Trophoblast cell (in vitro differentiated cells and primary cell): ENCODE measurements around the gene SND1.

ENCODE experiments used
- DNase-seq, 2 donors: peaks; one replicate each; pipeline ENCODE4 v3.0.0-alpha.2; 2016
- H2AFZ ChIP-seq: 2 replicates; pipeline ENCODE4 v1.6.1; 2013; ENCODE audit warnings: low read length, moderate library complexity, mild to moderate bottlenecking; ENCODE audit not compliant: insufficient read depth, poor library complexity
- H2AK5ac ChIP-seq: 2 replicates; pipeline ENCODE4 v1.6.1; 2013; ENCODE audit warnings: mild to moderate bottlenecking, low read length
- H2BK120ac ChIP-seq: 2 replicates; pipeline ENCODE4 v1.6.1; 2013; ENCODE audit warnings: low read length, mild to moderate bottlenecking, moderate library complexity; ENCODE audit not compliant: insufficient read depth, poor library complexity
- H2BK12ac ChIP-seq: 2 replicates; pipeline ENCODE4 v1.6.1; 2013; ENCODE audit warnings: mild to moderate bottlenecking, low read length, moderate library complexity
- H2BK5ac ChIP-seq: 2 replicates; pipeline ENCODE4 v1.6.1; 2013; ENCODE audit warnings: low read length, low read depth, moderate library complexity, mild to moderate bottlenecking; ENCODE audit not compliant: poor library complexity
- H3K14ac ChIP-seq: 2 replicates; pipeline ENCODE4 v1.6.1; 2013; ENCODE audit warnings: mild to moderate bottlenecking, low read length
- H3K18ac ChIP-seq: 2 replicates; pipeline ENCODE4 v1.6.1; 2013; ENCODE audit warnings: mild to moderate bottlenecking, low read length
- H3K23ac ChIP-seq: 2 replicates; pipeline ENCODE4 v1.6.1; 2013; ENCODE audit warnings: low read length
- H3K27ac ChIP-seq: 2 replicates; pipeline ENCODE4 v1.5.1; 2013; ENCODE audit warnings: low read depth, mild to moderate bottlenecking, inconsistent platforms, low read length, moderate library complexity
- H3K27me3 ChIP-seq: 2 replicates; pipeline ENCODE4 v1.6.1; 2013; ENCODE audit warnings: inconsistent platforms, mild to moderate bottlenecking, low read length, moderate library complexity; ENCODE audit not compliant: insufficient read depth
- H3K36me3 ChIP-seq, 2 experiments: 1 replicate in 1 of 2; 2 replicates in 1 of 2; pipeline ENCODE4 v1.6.1; 2013; ENCODE audit warnings: low read length in 2 of 2, mild to moderate bottlenecking in 2 of 2, moderate library complexity in 1 of 2; ENCODE audit not compliant: insufficient read depth in 2 of 2, control insufficient read depth in 1 of 2
- H3K4ac ChIP-seq: 2 replicates; pipeline ENCODE4 v1.6.1; 2013; ENCODE audit warnings: low read depth, mild to moderate bottlenecking, low read length, moderate library complexity
- H3K4me1 ChIP-seq, 2 experiments: 1 replicate in 1 of 2; 2 replicates in 1 of 2; pipeline ENCODE4 v1.6.1; 2013; ENCODE audit warnings: low read length in 2 of 2, mild to moderate bottlenecking in 2 of 2, moderate library complexity in 1 of 2; ENCODE audit not compliant: insufficient read depth in 2 of 2, control insufficient read depth in 1 of 2
- H3K4me2 ChIP-seq: 2 replicates; pipeline ENCODE4 v1.6.1; 2013; ENCODE audit warnings: inconsistent platforms, mild to moderate bottlenecking, low read length, moderate library complexity
- H3K4me3 ChIP-seq: 2 replicates; pipeline ENCODE4 v1.5.1; 2013; ENCODE audit warnings: mild to moderate bottlenecking, low read depth, low read length, inconsistent platforms
- H3K79me1 ChIP-seq: one replicate; pipeline ENCODE4 v1.6.1; 2013; ENCODE audit warnings: low read length
- H3K79me2 ChIP-seq: 2 replicates; pipeline ENCODE4 v1.6.1; 2013; ENCODE audit warnings: low read length, mild to moderate bottlenecking; ENCODE audit not compliant: control insufficient read depth, insufficient read depth, poor library complexity
- H3K9ac ChIP-seq: 2 replicates; pipeline ENCODE4 v1.6.1; 2013; ENCODE audit warnings: mild to moderate bottlenecking, low read length
- H3K9me3 ChIP-seq: 2 replicates; pipeline ENCODE4 v1.6.1; 2013; ENCODE audit warnings: low read depth, mild to moderate bottlenecking, control low read depth, inconsistent platforms, low read length; ENCODE audit not compliant: insufficient read depth
- H4K12ac ChIP-seq: 2 replicates; pipeline ENCODE4 v1.6.1; 2013; ENCODE audit warnings: low read depth, mild to moderate bottlenecking, low read length, moderate library complexity
- H4K8ac ChIP-seq: 2 replicates; pipeline ENCODE4 v1.6.1; 2013; ENCODE audit warnings: low read depth, mild to moderate bottlenecking, low read length, moderate library complexity
- H4K91ac ChIP-seq: one replicate; pipeline ENCODE4 v1.6.1; 2013; ENCODE audit warnings: low read depth, mild to moderate bottlenecking, low read length, moderate library complexity
- WGBS: extraction: QIAGEN DNeasy Blood & Tissue Kit; methylation state at CpG from one replicate; pipeline ENCODE4 v1.1.7; 2013; ENCODE audit warnings: missing lambda C conversion rate; ENCODE audit not compliant: insufficient read length, insufficient coverage; ENCODE audit errors: extremely low coverage; 5-methylcytosine and 5-hydroxymethylcytosine counted together

Gene SND1

GRCh38 chr7:127862525-127862924, 210.5 kb downstream of the SND1 start:
- no peak overlapping the region for H2BK120ac ChIP-seq
- no peak overlapping the region for H2AFZ ChIP-seq
- H4K12ac ChIP-seq = no peak overlapping the region
- H2AK5ac ChIP-seq = no peak overlapping the region
- no peaks in the 10 kb centered on the region for H3K4me1 ChIP-seq
- H3K79me2 ChIP-seq = no peaks in the 10 kb centered on the region
- DNase-seq = no peak
- H4K91ac ChIP-seq = no peak overlapping the region
- H3K14ac ChIP-seq = no peak overlapping the region
- H3K79me1 ChIP-seq = no peaks in the 10 kb centered on the region
- peaks cover 0 to 6% of the 10 kb centered on the region in 2 experiments for H3K36me3 ChIP-seq
- no peaks in the 10 kb centered on the region for H3K27me3 ChIP-seq
- no peak overlapping the region for H3K9ac ChIP-seq
- H3K27ac ChIP-seq = no peak overlapping the region
- no peak overlapping the region for H3K4ac ChIP-seq
- no peak overlapping the region for H3K18ac ChIP-seq
- H3K4me2 ChIP-seq = no peak overlapping the region
- peaks cover 3% of the 10 kb centered on the region for H3K9me3 ChIP-seq
- no CpG with 5 or more reads among the region's 5 CpGs for WGBS
- H4K8ac ChIP-seq = no peak overlapping the region
- no peak overlapping the region for H2BK5ac ChIP-seq
- H3K23ac ChIP-seq = no peak overlapping the region
- no peak overlapping the region for H3K4me3 ChIP-seq
- no peak overlapping the region for H2BK12ac ChIP-seq

GRCh38 chr7:127863082-127863481, 211.1 kb downstream of the SND1 start:
- no peaks in the 10 kb centered on the region for H3K79me1 ChIP-seq
- H3K23ac ChIP-seq = no peak overlapping the region
- no peak overlapping the region for H4K91ac ChIP-seq
- WGBS = no CpG with 5 or more reads among the region's 3 CpGs
- no peak overlapping the region for H2AFZ ChIP-seq
- DNase-seq = no peak
- no peak overlapping the region for H2AK5ac ChIP-seq
- H4K8ac ChIP-seq = no peak overlapping the region
- H3K18ac ChIP-seq = no peak overlapping the region
- H3K27ac ChIP-seq = no peak overlapping the region
- H3K4ac ChIP-seq = no peak overlapping the region
- H3K4me3 ChIP-seq = no peak overlapping the region
- no peak overlapping the region for H3K4me2 ChIP-seq
- no peak overlapping the region for H3K9ac ChIP-seq
- no peaks in the 10 kb centered on the region for H3K9me3 ChIP-seq
- no peaks in the 10 kb centered on the region for H3K27me3 ChIP-seq
- no peak overlapping the region for H2BK12ac ChIP-seq
- no peak overlapping the region for H2BK120ac ChIP-seq
- no peak overlapping the region for H4K12ac ChIP-seq
- H3K4me1 ChIP-seq = no peaks in the 10 kb centered on the region
- H3K14ac ChIP-seq = no peak overlapping the region
- no peak overlapping the region for H2BK5ac ChIP-seq
- peaks cover 1 to 2% of the 10 kb centered on the region in 2 experiments for H3K36me3 ChIP-seq
- peaks cover under 1% of the 10 kb centered on the region for H3K79me2 ChIP-seq

GRCh38 chr7:127865466-127865865, 213.5 kb downstream of the SND1 start:
- Histone ChIP-seq H3K4me1 (no peaks in the 10 kb centered on the region), H4K91ac (no peak overlapping the region), H3K79me1 (no peaks in the 10 kb centered on the region), H3K9me3 (no peaks in the 10 kb centered on the region), H3K27ac (no peak overlapping the region), H3K36me3 (peaks cover 2 to 6% of the 10 kb centered on the region in 2 experiments), H3K79me2 (peaks cover 2% of the 10 kb centered on the region), H3K4me2 (no peak overlapping the region), H2AK5ac (no peak overlapping the region), H4K12ac (no peak overlapping the region), H3K18ac (no peak overlapping the region), H2BK120ac (no peak overlapping the region), H4K8ac (no peak overlapping the region), H3K23ac (no peak overlapping the region), H3K14ac (no peak overlapping the region), H2BK12ac (no peak overlapping the region), H3K27me3 (no peaks in the 10 kb centered on the region), H2BK5ac (no peak overlapping the region), H2AFZ (no peak overlapping the region), H3K4me3 (no peak overlapping the region), H3K9ac (no peak overlapping the region), H3K4ac (no peak overlapping the region)
- WGBS = no CpG with 5 or more reads among the region's 1 CpG
- peak; percentile 42 to 68 for DNase-seq

- Histone ChIP-seq H3K18ac (no peak overlapping the region), H3K4ac (no peak overlapping the region), H3K27ac (no peak overlapping the region), H2AFZ (no peak overlapping the region), H3K9me3 (no peaks in the 10 kb centered on the region), H3K23ac (no peak overlapping the region), H3K9ac (no peak overlapping the region), H3K14ac (no peak overlapping the region), H2BK12ac (no peak overlapping the region), H3K4me1 (no peaks in the 10 kb centered on the region), H2AK5ac (no peak overlapping the region), H2BK120ac (no peak overlapping the region), H3K4me3 (no peak overlapping the region), H4K91ac (no peak overlapping the region), H3K79me1 (no peaks in the 10 kb centered on the region), H3K79me2 (peaks cover 2% of the 10 kb centered on the region), H4K8ac (no peak overlapping the region), H4K12ac (no peak overlapping the region), H3K4me2 (no peak overlapping the region), H3K27me3 (no peaks in the 10 kb centered on the region), H2BK5ac (no peak overlapping the region), H3K36me3 (peaks cover 2 to 6% of the 10 kb centered on the region in 2 experiments)
- peak; percentile 75 to 95 for DNase-seq
- no CpG with 5 or more reads among the region's 6 CpGs for WGBS
These were observed 218.4 kb downstream of the SND1 start for GRCh38 chr7:127870231-127870907.
